NT2/D1 (cell line): ENCODE data around the gene PTPN6.

Experiments used
- SUZ12 ChIP-seq: IDR thresholded peaks from 2 replicates; pipeline ENCODE4 v1.6.1; 2011; ENCODE audit not compliant: insufficient read length, insufficient read depth; ENCODE audit errors: extremely low read depth
- YY1 ChIP-seq: IDR thresholded peaks from 2 replicates; pipeline ENCODE4 v1.6.1; 2011; ENCODE audit not compliant: insufficient read length, insufficient read depth
- ZNF274 ChIP-seq: IDR thresholded peaks from 2 replicates; pipeline ENCODE4 v1.6.1; 2011; ENCODE audit warnings: mild to moderate bottlenecking, low read depth, low read length

GRCh38 chr12:6939191-6939540 is 12.0 kb upstream of the PTPN6 start:
- TF ChIP-seq YY1, result no peak
- TF ChIP-seq ZNF274, result no peak
- no peak for TF ChIP-seq SUZ12
